T-helper 2 cell (primary cell): ENCODE results near the gene RIPOR1.

Experiments used
- DNase-seq, 5 experiments: peaks; one replicate each; pipeline versions ENCODE4 v3.0.0 to v3.0.0-alpha.2; 2012 to 2022

Gene RIPOR1

GRCh38 chr16:67539271-67539670, 10.6 kb downstream of the RIPOR1 start:
- DNase-seq = no peak

- no peak for DNase-seq
Observed at GRCh38 chr16:67539691-67540635, 11.3 kb downstream of the RIPOR1 start.

GRCh38 chr16:67540756-67541155, 12.1 kb downstream of the RIPOR1 start:
- DNase-seq = no peak

- no peak for DNase-seq
Observed at GRCh38 chr16:67541391-67542263, 13.0 kb downstream of the RIPOR1 start.

GRCh38 chr16:67542464-67542863, 13.8 kb downstream of the RIPOR1 start:
- DNase-seq = peak; percentile 38 to 95 (median 70)

- no peak for DNase-seq
Observed at GRCh38 chr16:67543036-67543435, 14.4 kb downstream of the RIPOR1 start.

- no peak for DNase-seq
Observed at GRCh38 chr16:67543582-67543981, 15.0 kb downstream of the RIPOR1 start.

- DNase-seq = no peak
Observed at GRCh38 chr16:67544329-67544841, 15.8 kb downstream of the RIPOR1 start.

- DNase-seq = no peak
Observed at GRCh38 chr16:67544844-67545664, 16.4 kb downstream of the RIPOR1 start.

GRCh38 chr16:67545665-67546024, 17.0 kb downstream of the RIPOR1 start:
- DNase-seq = no peak

GRCh38 chr16:67546091-67546501, 17.5 kb downstream of the RIPOR1 start:
- DNase-seq = no peak

- DNase-seq = peak; percentile 48 to 81 (median 61)
Observed at GRCh38 chr16:67546761-67547422, 18.3 kb downstream of the RIPOR1 start.

- DNase-seq = peak in 2 of 5 experiments; percentile 53 to 84
Observed at GRCh38 chr16:67547423-67548264, 19.0 kb downstream of the RIPOR1 start.

- no peak for DNase-seq
Observed at GRCh38 chr16:67548265-67549126, 19.9 kb downstream of the RIPOR1 start.

GRCh38 chr16:67549240-67549639, 20.6 kb downstream of the RIPOR1 start:
- DNase-seq = no peak

GRCh38 chr16:67549936-67550335, 21.3 kb downstream of the RIPOR1 start:
- no peak for DNase-seq

- DNase-seq = no peak
Observed at GRCh38 chr16:67551091-67551490, 22.5 kb downstream of the RIPOR1 start.

- no peak for DNase-seq
Observed at GRCh38 chr16:67551972-67552371, 23.3 kb downstream of the RIPOR1 start.

- no peak for DNase-seq
Observed at GRCh38 chr16:67552476-67552875, 23.8 kb downstream of the RIPOR1 start.

GRCh38 chr16:67555795-67556212, 27.2 kb downstream of the RIPOR1 start:
- peak in 2 of 5 experiments; percentile 42 to 88 for DNase-seq
